Right lobe of liver (tissue), 6 donors: ENCODE results near the gene PIP5K1B. TPM values are rescaled to one million over a fixed set of nuclear protein-coding genes. Genes with fewer than 3 reads are reported as not detected.
"Not testable (repeated sequence)": the region's sequence is repeated elsewhere in the genome, so short reads cannot be mapped to it uniquely, and the experiment has no call there.

Experiments
- ATAC-seq, 4 donors: fragments of 200-7000 bp; cut with Tn5 transposase; one replicate each; pipeline ENCODE4 v1.9.1; 2020; ENCODE audit warnings: mild to moderate bottlenecking in 4 of 4, moderate library complexity in 4 of 4
- DNase-seq, 3 donors: peaks; one replicate each; pipeline ENCODE4 v3.0.0-alpha.2; 2020
- H3K27ac ChIP-seq, 3 donors: fragments of 200-600 bp; one replicate each; pipeline ENCODE4 v1.8.0; 2022
- H3K27me3 ChIP-seq, 2 donors: fragments of 200-600 bp; one replicate each; pipeline ENCODE4 v1.8.0; 2022
- H3K36me3 ChIP-seq, 4 donors: fragments of 200-600 bp; sonication (generic) in 1 of 4; one replicate each; pipeline versions ENCODE4 v1.5.1 to v1.8.0; 2017 to 2022; ENCODE audit warnings: control low read depth in 1 of 4
- H3K4me1 ChIP-seq, 4 donors: fragments of 200-600 bp; sonication (generic) in 1 of 4; one replicate each; pipeline versions ENCODE4 v1.5.1 to v1.8.0; 2017 to 2022; ENCODE audit warnings: control low read depth in 1 of 4
- H3K4me3 ChIP-seq, 3 donors: fragments of 200-600 bp; one replicate each; pipeline ENCODE4 v1.8.0; 2022
- H3K9me3 ChIP-seq, 4 donors: fragments of 200-600 bp; sonication (generic) in 1 of 4; one replicate each; pipeline versions ENCODE4 v1.5.1 to v1.8.0; 2017 to 2022; ENCODE audit warnings: control low read depth in 1 of 4
- CTCF ChIP-seq, 4 donors: fragments of 200-600 bp in 3 of 4; fragments of 450-650 bp in 1 of 4; IDR thresholded peaks; one replicate each; pipeline versions ENCODE4 v1.5.1 to v1.8.0; 2016 to 2022; ENCODE audit warnings: antibody characterized with exemption in 4 of 4, mild to moderate bottlenecking in 2 of 4
- POLR2A ChIP-seq: fragments of 450-650 bp; IDR thresholded peaks from one replicate; pipeline ENCODE4 v1.6.1; 2017; ENCODE audit warnings: antibody characterized with exemption, mild to moderate bottlenecking
- WGBS: methylation state at CpG from one replicate; pipeline ENCODE4 v1.1.6; 2018; ENCODE audit warnings: low coverage, low lambda C conversion rate; ENCODE audit not compliant: insufficient coverage; ENCODE audit errors: missing lambda C conversion rate; 5-methylcytosine and 5-hydroxymethylcytosine counted together
- intact Hi-C, 2 donors: fragments of 100-400 bp; cut with DNase I; formaldehyde crosslinking; loops; one replicate each; pipeline versions ENCODE4 v1.11.2 to v1.14.1; 2022
- total RNA-seq, 6 experiments: library from RNA; depleted of rRNA in 2 of 6; stranded (reverse); fragments of >200 nt in 2 of 6; fragmentation: NEBNext Ultra II Directional in 3 of 6; extraction: Animal tissue kit (Norgen Biotek cat#: 25700) in 3 of 6; gene quantifications; one replicate each; pipeline versions ENCODE4 v1.1.0 to v1.2.4, GENCODE V29; 2016 to 2023
- donor health status: DM: no; HTN: yes; CAD: no.
- donor health status: DM: no; HTN: no; CAD: no.
- donor health status: DM: no; HTN: no; CAD: no.
- donor health status: DM: no; HTN: yes; CAD: no.
- donor health status: DM: no; HTN: yes; CAD: no.

PIP5K1B gene
- total RNA-seq, 6 experiments from 2014 or later, result 0.27 to 0.71 TPM; not detected in 4

- no peak for ATAC-seq
These were observed 341.7 kb downstream of the PIP5K1B start for GRCh38 chr9:69046723-69047122.

GRCh38 chr9:69047371-69047770, 342.3 kb downstream of the PIP5K1B start:
- ATAC-seq (no peak), DNase-seq (no peak)
- intact Hi-C loops, result no loop called here
- TF ChIP-seq CTCF (IDR thresholded peaks at IDR 0.05) (no peak), POLR2A (no peak)
- H3K36me3 ChIP-seq, result peaks cover 0 to 18% (median 9%) of the 10 kb centered on the region in 4 donors
- H3K4me3 ChIP-seq, result no peak overlapping the region
- WGBS, result 40% methylated on average over 1 of the region's 4 CpGs
- H3K9me3 ChIP-seq, result no peaks in the 10 kb centered on the region
- peaks cover 0 to 8% (median 3%) of the 10 kb centered on the region in 4 donors for H3K4me1 ChIP-seq
- H3K27me3 ChIP-seq, result no peaks in the 10 kb centered on the region
- no peak overlapping the region for H3K27ac ChIP-seq

More at GRCh38 chr9:69046723-69047122, 341.7 kb downstream of the PIP5K1B start:
- Histone ChIP-seq H3K4me1 (peaks cover 0 to 8% (median 3%) of the 10 kb centered on the region in 4 donors), H3K27ac (no peak overlapping the region), H3K9me3 (no peaks in the 10 kb centered on the region), H3K4me3 (no peak overlapping the region), H3K36me3 (peaks cover 0 to 18% (median 9%) of the 10 kb centered on the region in 4 donors), H3K27me3 (no peaks in the 10 kb centered on the region)
- no peak for TF ChIP-seq POLR2A
- TF ChIP-seq CTCF (IDR thresholded peaks at IDR 0.05), result no peak
- DNase-seq, result no peak
- intact Hi-C loops, result no loop called here
- WGBS, result 42% methylated on average over 2 of the region's 4 CpGs

- intact Hi-C loops, result no loop called here
- ATAC-seq (no peak), DNase-seq (no peak)
- H3K4me1 ChIP-seq, result peaks cover 0 to 8% (median 3%) of the 10 kb centered on the region in 4 donors
- TF ChIP-seq CTCF (IDR thresholded peaks at IDR 0.05) (no peak), POLR2A (no peak)
- no peak overlapping the region for H3K4me3 ChIP-seq
- H3K36me3 ChIP-seq, result peaks cover 0 to 24% (median 9%) of the 10 kb centered on the region in 4 donors
- H3K9me3 ChIP-seq, result no peaks in the 10 kb centered on the region
- 76% methylated on average over 5 of the region's 6 CpGs for WGBS
- no peak overlapping the region for H3K27ac ChIP-seq
- no peaks in the 10 kb centered on the region for H3K27me3 ChIP-seq
These were observed 344.1 kb downstream of the PIP5K1B start for GRCh38 chr9:69049094-69049493.

- 63% methylated on average over 3 of the region's 12 CpGs for WGBS
- not testable (repeated sequence) for DNase-seq
- intact Hi-C loops, result loop anchor here (10.0 kb wide), 3 partner anchors 74 to 154 kb away; no protein-coding TSS in a partner anchor
These were observed 345.9 kb downstream of the PIP5K1B start for GRCh38 chr9:69050936-69051335.

GRCh38 chr9:69054989-69055388, 349.9 kb downstream of the PIP5K1B start:
- no peaks in the 10 kb centered on the region for H3K4me1 ChIP-seq
- 71% methylated on average over 1 of the region's 1 CpG for WGBS
- DNase-seq (no peak), ATAC-seq (no peak)
- TF ChIP-seq CTCF (IDR thresholded peaks at IDR 0.05) (no peak), POLR2A (no peak)
- H3K9me3 ChIP-seq, result no peaks in the 10 kb centered on the region
- H3K27me3 ChIP-seq, result no peaks in the 10 kb centered on the region
- peaks cover 0 to 21% (median under 1%) of the 10 kb centered on the region in 4 donors for H3K36me3 ChIP-seq
- no peak overlapping the region for H3K4me3 ChIP-seq
- no peak overlapping the region for H3K27ac ChIP-seq
- intact Hi-C loops, result loop anchor here (10.0 kb wide), 3 partner anchors 70 to 150 kb away; no protein-coding TSS in a partner anchor

More at GRCh38 chr9:69050936-69051335, 345.9 kb downstream of the PIP5K1B start:
- not testable (repeated sequence) for H3K4me1 ChIP-seq, H3K4me3 ChIP-seq, H3K9me3 ChIP-seq, H3K27ac ChIP-seq, H3K27me3 ChIP-seq, ATAC-seq
- H3K36me3 ChIP-seq, result peaks cover 0 to 27% (median 9%) of the 10 kb centered on the region in 4 donors
